Activated CD8-positive, alpha-beta memory T cell treated with anti-CD3 and anti-CD28 coated beads, Interleukin-2, amount 10 ng/mL, durations not matched to agents 7 days and 5 days (primary cell): Measurements from ENCODE around the gene MYH14. TPM values are rescaled to one million over a fixed set of nuclear protein-coding genes. Genes with fewer than 3 reads are reported as not detected.

Source experiments
- ATAC-seq: fragments of 150-1000 bp; cut with Tn5 transposase; one replicate; pipeline ENCODE4 v1.10.0; 2021; ENCODE audit warnings: moderate library complexity
- CTCF ChIA-PET: fragments of 350-600 bp; sonication (Branson Sonifier 250); formaldehyde crosslinking; loops from one replicate; lab custom pipeline; 2021; ENCODE audit warnings: antibody characterized with exemption; lab: Charles Lee
- DNase-seq: peaks from one replicate; pipeline ENCODE4 v3.0.0-alpha.2; 2020
- H3K27ac Mint-ChIP-seq: one replicate; pipeline ENCODE4 v1.8.0; 2021; ENCODE audit warnings: mild to moderate bottlenecking, mixed read lengths
- H3K27me3 Mint-ChIP-seq: one replicate; pipeline ENCODE4 v1.8.0; 2021; ENCODE audit warnings: mixed read lengths
- H3K36me3 Mint-ChIP-seq: one replicate; pipeline ENCODE4 v1.8.0; 2021; ENCODE audit warnings: mild to moderate bottlenecking, mixed read lengths
- H3K4me1 Mint-ChIP-seq: one replicate; pipeline ENCODE4 v1.8.0; 2021; ENCODE audit warnings: mixed read lengths
- H3K4me3 Mint-ChIP-seq: one replicate; pipeline ENCODE4 v1.8.0; 2021; ENCODE audit warnings: mild to moderate bottlenecking, moderate library complexity, mixed read lengths
- H3K9me3 Mint-ChIP-seq: one replicate; pipeline ENCODE4 v1.8.0; 2022; ENCODE audit warnings: low read depth, mixed read lengths
- total RNA-seq, 2 experiments: library from RNA; stranded (reverse); gene quantifications; one replicate each; pipeline ENCODE4 v1.2.3, GENCODE V29; 2021

The MYH14 gene
- total RNA-seq, 2 experiments from 2014 or later, result not detected

GRCh38 chr19:50309396-50310125, 106.1 kb downstream of the MYH14 start:
- CTCF ChIA-PET, result no interaction called here
- Mint-ChIP-seq H3K27me3 (peaks cover 49% of the 10 kb centered on the region), H3K4me3 (no peak overlapping the region), H3K9me3 (no peaks in the 10 kb centered on the region), H3K36me3 (no peaks in the 10 kb centered on the region), H3K27ac (no peak overlapping the region), H3K4me1 (no peaks in the 10 kb centered on the region)
- DNase-seq (no peak), ATAC-seq (no peak)

- H3K4me1 Mint-ChIP-seq, result peaks cover 3% of the 10 kb centered on the region
- H3K4me3 Mint-ChIP-seq, result no peak overlapping the region
- peaks cover 53% of the 10 kb centered on the region for H3K27me3 Mint-ChIP-seq
- DNase-seq (no peak), ATAC-seq (no peak)
- no peaks in the 10 kb centered on the region for H3K36me3 Mint-ChIP-seq
- CTCF ChIA-PET, result no interaction called here
- H3K9me3 Mint-ChIP-seq, result no peaks in the 10 kb centered on the region
- H3K27ac Mint-ChIP-seq, result no peak overlapping the region
Observed at GRCh38 chr19:50310759-50311465, 107.5 kb downstream of the MYH14 start.

GRCh38 chr19:50311723-50312635, 108.6 kb downstream of the MYH14 start:
- Mint-ChIP-seq H3K27me3 (peaks cover 58% of the 10 kb centered on the region), H3K4me3 (no peak overlapping the region), H3K27ac (no peak overlapping the region), H3K36me3 (no peaks in the 10 kb centered on the region), H3K9me3 (no peaks in the 10 kb centered on the region), H3K4me1 (peaks cover 4% of the 10 kb centered on the region)
- ATAC-seq (no peak), DNase-seq (no peak)
- CTCF ChIA-PET, result no interaction called here

- H3K27ac Mint-ChIP-seq, result no peak overlapping the region
- H3K4me1 Mint-ChIP-seq, result peaks cover 4% of the 10 kb centered on the region
- H3K4me3 Mint-ChIP-seq, result no peak overlapping the region
- no peaks in the 10 kb centered on the region for H3K9me3 Mint-ChIP-seq
- peaks cover 58% of the 10 kb centered on the region for H3K27me3 Mint-ChIP-seq
- no peak for DNase-seq
- no peaks in the 10 kb centered on the region for H3K36me3 Mint-ChIP-seq
- CTCF ChIA-PET, result no interaction called here
- ATAC-seq, result no peak
Observed at GRCh38 chr19:50312967-50313811, 109.8 kb downstream of the MYH14 start.

GRCh38 chr19:50313812-50314536, 110.6 kb downstream of the MYH14 start:
- no peaks in the 10 kb centered on the region for H3K36me3 Mint-ChIP-seq
- H3K9me3 Mint-ChIP-seq, result no peaks in the 10 kb centered on the region
- H3K4me3 Mint-ChIP-seq, result no peak overlapping the region
- peaks cover 4% of the 10 kb centered on the region for H3K4me1 Mint-ChIP-seq
- DNase-seq (no peak), ATAC-seq (no peak)
- no peak overlapping the region for H3K27ac Mint-ChIP-seq
- peaks cover 55% of the 10 kb centered on the region for H3K27me3 Mint-ChIP-seq
- CTCF ChIA-PET, result no interaction called here

GRCh38 chr19:50314724-50315708, 111.6 kb downstream of the MYH14 start:
- ATAC-seq (no peak), DNase-seq (no peak)
- CTCF ChIA-PET, result no interaction called here
- peaks cover 4% of the 10 kb centered on the region for H3K4me1 Mint-ChIP-seq
- no peaks in the 10 kb centered on the region for H3K36me3 Mint-ChIP-seq
- H3K27me3 Mint-ChIP-seq, result peaks cover 53% of the 10 kb centered on the region
- H3K4me3 Mint-ChIP-seq, result no peak overlapping the region
- no peaks in the 10 kb centered on the region for H3K9me3 Mint-ChIP-seq
- no peak overlapping the region for H3K27ac Mint-ChIP-seq

GRCh38 chr19:50315773-50316448, 112.5 kb downstream of the MYH14 start:
- no peaks in the 10 kb centered on the region for H3K36me3 Mint-ChIP-seq
- H3K27ac Mint-ChIP-seq, result no peak overlapping the region
- no peak for ATAC-seq
- no peak for DNase-seq
- CTCF ChIA-PET, result interaction anchor here (0.5 kb wide), 1 partner anchor 48 kb away, joined by 3 read pairs; no protein-coding TSS in a partner anchor
- peaks cover 4% of the 10 kb centered on the region for H3K4me1 Mint-ChIP-seq
- no peak overlapping the region for H3K4me3 Mint-ChIP-seq
- H3K27me3 Mint-ChIP-seq, result peaks cover 45% of the 10 kb centered on the region
- no peaks in the 10 kb centered on the region for H3K9me3 Mint-ChIP-seq

GRCh38 chr19:50317115-50317514, 113.7 kb downstream of the MYH14 start:
- DNase-seq (no peak), ATAC-seq (no peak)
- Mint-ChIP-seq H3K36me3 (no peaks in the 10 kb centered on the region), H3K4me1 (peaks cover 4% of the 10 kb centered on the region), H3K4me3 (no peak overlapping the region), H3K27ac (no peak overlapping the region), H3K27me3 (peaks cover 39% of the 10 kb centered on the region), H3K9me3 (no peaks in the 10 kb centered on the region)
- CTCF ChIA-PET, result no interaction called here

- Mint-ChIP-seq H3K36me3 (no peaks in the 10 kb centered on the region), H3K27me3 (peaks cover 29% of the 10 kb centered on the region), H3K4me3 (no peak overlapping the region), H3K27ac (no peak overlapping the region), H3K9me3 (no peaks in the 10 kb centered on the region), H3K4me1 (peaks cover 4% of the 10 kb centered on the region)
- CTCF ChIA-PET, result interaction anchor here (1.0 kb wide), 1 partner anchor 60 kb away, joined by 6 read pairs; no protein-coding TSS in a partner anchor
- no peak for ATAC-seq
- no peak for DNase-seq
Observed at GRCh38 chr19:50318438-50318837, 115.0 kb downstream of the MYH14 start.

- Mint-ChIP-seq H3K9me3 (no peaks in the 10 kb centered on the region), H3K36me3 (no peaks in the 10 kb centered on the region), H3K4me3 (no peak overlapping the region), H3K27me3 (peaks cover 22% of the 10 kb centered on the region), H3K27ac (no peak overlapping the region), H3K4me1 (peaks cover 4% of the 10 kb centered on the region)
- CTCF ChIA-PET, result interaction anchor here (0.8 to 1.3 kb wide), 3 partner anchors 9 to 553 kb away, joined by 3 to 6 read pairs (median 3); partner anchors contain the start of gene KCNC3
- ATAC-seq, result no peak
- no peak for DNase-seq
Observed at GRCh38 chr19:50319156-50319555, 115.7 kb downstream of the MYH14 start.

- ATAC-seq, result no peak
- Mint-ChIP-seq H3K4me1 (peaks cover 2% of the 10 kb centered on the region), H3K27ac (no peak overlapping the region), H3K4me3 (no peak overlapping the region), H3K9me3 (no peaks in the 10 kb centered on the region), H3K27me3 (peaks cover 17% of the 10 kb centered on the region), H3K36me3 (no peaks in the 10 kb centered on the region)
- CTCF ChIA-PET, result interaction anchor here (1.3 kb wide), 1 partner anchor 9 kb away, joined by 3 read pairs; the partner anchor contains the start of gene KCNC3
- no peak for DNase-seq
Observed at GRCh38 chr19:50320051-50320450, 116.6 kb downstream of the MYH14 start.
